ENCODE data around the gene TAPBP.

DNA sequence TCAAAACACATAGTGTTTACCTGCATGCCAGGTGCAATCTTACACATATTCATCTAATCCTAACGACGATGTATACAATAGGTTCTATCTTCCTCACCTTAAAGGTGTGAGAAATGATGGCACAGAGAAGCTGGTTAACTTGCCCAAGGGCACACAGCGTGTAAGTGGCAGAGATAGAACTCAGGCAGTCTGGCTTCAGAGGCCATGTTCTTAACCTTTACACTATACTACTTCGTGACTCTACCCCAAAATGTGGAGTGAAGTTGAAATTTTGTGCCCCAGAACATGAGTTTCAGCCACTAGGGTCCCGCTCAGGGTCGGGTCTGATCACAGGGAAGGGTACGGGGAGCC lies 42.8 kb downstream of the TAPBP start:
- TF ChIP-seq EZH2 (IDR thresholded peaks at IDR 0.05; ENCODE audit: low read length, missing control alignments): no peak
- TF ChIP-seq, protein P1, sequence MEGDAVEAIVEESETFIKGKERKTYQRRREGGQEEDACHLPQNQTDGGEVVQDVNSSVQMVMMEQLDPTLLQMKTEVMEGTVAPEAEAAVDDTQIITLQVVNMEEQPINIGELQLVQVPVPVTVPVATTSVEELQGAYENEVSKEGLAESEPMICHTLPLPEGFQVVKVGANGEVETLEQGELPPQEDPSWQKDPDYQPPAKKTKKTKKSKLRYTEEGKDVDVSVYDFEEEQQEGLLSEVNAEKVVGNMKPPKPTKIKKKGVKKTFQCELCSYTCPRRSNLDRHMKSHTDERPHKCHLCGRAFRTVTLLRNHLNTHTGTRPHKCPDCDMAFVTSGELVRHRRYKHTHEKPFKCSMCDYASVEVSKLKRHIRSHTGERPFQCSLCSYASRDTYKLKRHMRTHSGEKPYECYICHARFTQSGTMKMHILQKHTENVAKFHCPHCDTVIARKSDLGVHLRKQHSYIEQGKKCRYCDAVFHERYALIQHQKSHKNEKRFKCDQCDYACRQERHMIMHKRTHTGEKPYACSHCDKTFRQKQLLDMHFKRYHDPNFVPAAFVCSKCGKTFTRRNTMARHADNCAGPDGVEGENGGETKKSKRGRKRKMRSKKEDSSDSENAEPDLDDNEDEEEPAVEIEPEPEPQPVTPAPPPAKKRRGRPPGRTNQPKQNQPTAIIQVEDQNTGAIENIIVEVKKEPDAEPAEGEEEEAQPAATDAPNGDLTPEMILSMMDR (conservative IDR thresholded peaks at IDR 0.05 in 1 of 2, IDR thresholded peaks at IDR 0.05 in 1 of 2; ENCODE audit: low read depth in 1 of 2, low read length in 2 of 2): no peak

Measured in fibroblast of lung (primary cell).